ENCODE data around the gene RASD2.

Gene RASD2

DNA sequence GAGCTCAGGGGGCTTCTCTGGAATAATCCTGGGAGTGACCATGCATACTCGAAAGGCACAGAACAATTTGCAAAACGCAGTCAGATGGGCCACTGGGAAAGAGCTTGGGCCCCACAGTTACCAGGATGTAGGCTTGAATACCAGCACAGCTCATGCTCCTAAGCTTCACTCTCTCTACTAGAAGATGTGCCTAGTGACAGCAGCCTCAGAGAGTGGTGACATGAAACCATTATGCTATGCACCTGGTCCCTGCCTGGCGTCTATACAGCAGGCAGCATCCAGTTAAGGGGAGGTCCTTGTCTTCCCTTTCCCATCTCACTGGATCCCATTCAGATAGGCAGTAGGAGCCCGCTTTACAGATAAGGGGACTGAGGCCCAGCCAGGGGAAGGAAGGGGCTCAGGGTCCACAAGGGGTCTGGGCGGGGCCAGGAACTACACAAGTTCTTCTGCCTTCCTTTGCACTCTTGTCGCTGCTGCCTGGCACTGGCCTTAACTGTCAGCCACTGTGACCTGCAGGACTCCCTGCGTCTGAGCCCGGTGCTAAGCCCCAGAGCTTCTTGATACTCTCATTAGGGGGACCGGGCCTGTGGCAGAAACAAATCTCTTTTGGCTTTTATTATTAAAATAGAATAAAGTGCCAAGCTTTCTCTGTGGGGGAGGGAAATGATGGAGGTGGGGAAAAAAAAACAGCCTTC is 21.2 kb upstream of the RASD2 start:
- no peak for ATAC-seq

DNA sequence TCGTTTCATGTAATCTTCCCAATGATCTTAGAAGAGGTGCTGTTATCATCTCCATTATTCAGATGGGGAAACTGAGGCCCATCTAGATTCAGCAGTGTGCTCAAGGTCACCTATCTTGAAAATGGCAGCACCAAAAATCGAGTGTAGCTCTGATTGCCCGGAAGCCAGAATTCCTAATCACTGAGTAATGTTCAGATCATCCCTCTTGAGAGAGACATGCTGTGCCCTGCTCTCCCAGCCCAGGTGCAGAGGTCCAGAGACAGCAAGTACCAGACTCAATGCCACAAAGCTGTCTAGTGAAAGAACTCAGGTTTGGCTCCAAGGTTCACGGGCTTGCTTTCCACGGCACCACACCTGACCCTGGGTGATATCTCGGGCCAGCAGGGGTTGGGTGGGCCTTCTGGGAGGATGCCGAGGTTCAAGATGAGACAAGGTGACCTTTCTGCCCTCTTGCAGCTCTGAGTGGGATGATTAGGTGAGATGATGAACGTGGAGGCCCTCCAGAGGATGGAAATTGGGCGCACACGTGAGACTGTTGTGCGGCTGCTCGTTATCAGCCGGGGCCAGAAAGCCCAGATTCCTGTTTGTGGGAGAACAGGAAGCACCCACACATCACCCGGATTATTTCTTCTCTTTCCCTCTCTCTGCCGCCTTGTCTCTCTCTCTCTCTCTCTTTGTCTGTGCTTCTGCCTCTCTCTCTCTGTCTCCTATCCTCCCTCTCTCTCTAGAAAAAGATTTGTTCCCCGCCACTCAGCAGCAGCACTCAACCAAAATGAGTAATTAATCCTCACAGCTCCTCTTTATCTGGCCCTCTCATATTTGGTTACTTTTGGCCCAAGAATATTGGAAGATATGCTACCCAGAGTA is 19.0 kb upstream of the RASD2 start:
- no peak for ATAC-seq

DNA sequence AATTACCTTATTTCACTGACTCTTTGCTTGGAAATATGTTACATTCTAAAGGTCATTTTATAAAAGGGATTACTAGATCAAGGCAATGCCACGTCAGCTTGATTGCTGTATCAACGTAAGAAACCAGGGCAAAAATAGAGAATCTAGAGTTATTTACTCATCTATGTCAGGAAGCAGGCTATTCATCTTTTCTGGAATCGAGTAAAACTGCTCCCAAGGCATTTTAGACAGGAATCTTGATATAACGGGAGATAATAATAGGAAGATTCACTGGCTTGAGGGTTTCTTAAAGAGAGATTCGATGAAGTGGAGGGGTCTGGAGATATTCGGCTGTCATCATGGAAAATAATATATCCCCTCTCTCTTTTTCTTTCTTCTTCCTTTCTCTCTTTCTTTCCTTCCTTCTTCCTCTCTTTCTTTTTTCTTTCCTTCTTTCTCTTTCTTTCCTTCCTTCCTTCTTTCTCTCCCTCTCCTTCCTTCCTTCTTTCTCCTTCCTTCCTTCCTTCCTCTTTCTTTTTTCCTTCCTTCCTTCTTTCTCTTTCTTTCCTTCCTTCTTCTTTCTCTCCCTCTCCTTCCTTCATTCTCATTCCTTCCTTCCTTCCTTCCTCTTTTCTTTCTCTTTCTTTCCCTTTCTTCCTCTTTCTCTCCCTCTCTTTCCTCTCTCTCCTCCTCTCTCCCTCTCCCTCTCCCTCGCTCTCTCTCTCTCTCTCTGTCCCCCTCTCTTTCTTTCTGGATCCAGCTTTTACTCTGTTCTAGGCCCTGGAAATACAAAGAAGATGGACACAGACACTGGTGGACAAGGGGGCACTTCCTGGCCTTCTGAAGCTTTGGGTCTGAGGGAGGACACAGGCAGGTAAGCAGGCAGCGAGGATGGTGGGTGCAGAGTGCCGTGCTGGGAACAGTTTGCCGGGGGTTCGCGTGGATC is 18.1 kb upstream of the RASD2 start:
- no peak for ATAC-seq

- no peak for ATAC-seq
These were observed 17.3 kb upstream of the RASD2 start for GRCh38 chr22:35523167-35523947.

- no peak for ATAC-seq
These were observed 15.5 kb upstream of the RASD2 start for GRCh38 chr22:35524966-35525686.

- ATAC-seq = no peak
These were observed 14.8 kb upstream of the RASD2 start for GRCh38 chr22:35525687-35526332.

- ATAC-seq = no peak
These were observed 14.2 kb upstream of the RASD2 start for GRCh38 chr22:35526333-35526979.

DNA sequence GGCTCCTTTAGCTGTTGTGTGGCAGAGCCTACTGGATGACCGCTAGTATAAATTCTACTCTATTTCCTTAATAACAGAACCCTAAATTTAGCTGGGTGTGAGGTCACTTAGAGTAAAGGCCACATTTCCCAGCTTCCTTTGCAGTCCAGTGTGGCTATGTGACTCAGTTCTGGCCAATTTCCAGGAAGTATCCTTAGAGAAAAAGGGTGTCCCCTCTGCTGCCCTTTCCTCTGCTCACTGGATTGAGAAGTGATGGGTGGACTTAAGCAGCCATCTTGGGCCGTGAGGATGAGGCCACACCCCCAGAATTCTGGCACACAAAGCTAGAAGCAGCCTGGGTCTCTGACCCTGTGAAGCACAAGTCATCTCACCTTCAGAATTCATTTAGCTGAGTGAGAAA is 11.7 kb upstream of the RASD2 start:
- no peak for ATAC-seq

DNA sequence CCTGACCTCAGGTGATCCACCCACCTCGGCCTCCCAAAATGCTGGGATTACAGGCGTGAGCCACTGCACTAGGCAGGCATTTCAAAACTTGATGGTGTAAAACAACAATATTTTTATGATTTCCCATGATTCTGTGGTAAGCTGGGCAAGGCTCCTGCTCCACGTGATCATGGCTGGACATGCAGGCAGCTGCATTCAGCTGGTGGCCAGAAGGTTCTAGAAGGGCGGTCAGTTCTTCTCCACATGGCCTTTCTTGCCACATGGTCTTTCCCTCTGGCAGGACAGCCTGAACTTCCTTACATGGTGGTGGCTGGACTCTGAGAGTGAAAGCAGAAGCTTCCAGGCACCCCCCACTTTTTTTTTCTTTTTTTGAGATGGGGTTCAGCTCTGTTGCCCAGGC is 9.9 kb upstream of the RASD2 start:
- ATAC-seq = no peak

- no peak for ATAC-seq
These were observed 9.4 kb upstream of the RASD2 start for GRCh38 chr22:35531202-35531601.

DNA sequence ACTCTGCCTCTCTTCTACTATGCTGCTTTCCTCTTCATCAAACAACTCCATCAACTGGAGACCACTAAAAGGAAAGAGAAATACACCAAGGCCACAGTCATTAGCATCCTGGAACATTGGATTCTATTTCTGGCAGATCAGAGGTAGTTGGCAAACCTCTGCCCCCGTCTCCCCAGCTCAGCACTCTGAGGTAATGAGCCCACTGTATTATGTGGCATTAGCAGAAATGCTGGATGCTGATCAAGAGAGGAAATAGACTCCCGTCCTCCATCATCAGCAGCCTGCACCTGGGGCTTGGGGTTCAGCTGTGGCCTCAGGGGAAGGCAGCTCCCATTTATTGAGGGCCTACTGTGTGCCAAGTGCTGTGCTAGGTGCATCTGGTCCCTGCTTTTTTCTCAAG is 9.0 kb upstream of the RASD2 start:
- no peak for ATAC-seq

DNA sequence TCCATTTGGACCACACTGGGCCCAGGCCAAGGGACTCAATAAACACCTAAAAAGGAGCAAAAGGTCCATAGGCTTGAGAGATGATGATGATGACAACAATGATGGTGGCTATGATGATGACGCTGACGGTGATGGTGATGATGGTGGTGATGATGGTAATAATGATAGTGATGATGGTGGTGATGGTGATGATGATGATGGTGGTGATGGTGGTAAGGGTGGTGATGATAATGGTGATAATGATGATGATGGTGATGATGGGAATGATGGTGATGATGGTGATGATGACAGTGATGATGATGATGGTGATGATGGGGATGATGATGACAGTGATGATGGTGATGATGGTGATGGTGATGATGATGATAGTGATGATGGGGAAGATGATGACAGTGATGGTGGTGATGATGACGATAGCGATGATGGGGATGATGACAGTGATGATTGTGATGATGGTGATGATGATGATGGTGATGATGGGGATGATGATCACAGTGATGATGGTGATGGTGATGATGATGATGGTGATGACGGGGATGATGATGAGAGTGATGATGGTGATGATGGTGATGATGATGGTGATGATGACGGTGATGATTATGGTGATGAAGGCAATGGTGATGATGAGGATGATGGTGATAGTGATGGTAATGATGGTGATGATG is 7.1 kb upstream of the RASD2 start:
- no peak for ATAC-seq

DNA sequence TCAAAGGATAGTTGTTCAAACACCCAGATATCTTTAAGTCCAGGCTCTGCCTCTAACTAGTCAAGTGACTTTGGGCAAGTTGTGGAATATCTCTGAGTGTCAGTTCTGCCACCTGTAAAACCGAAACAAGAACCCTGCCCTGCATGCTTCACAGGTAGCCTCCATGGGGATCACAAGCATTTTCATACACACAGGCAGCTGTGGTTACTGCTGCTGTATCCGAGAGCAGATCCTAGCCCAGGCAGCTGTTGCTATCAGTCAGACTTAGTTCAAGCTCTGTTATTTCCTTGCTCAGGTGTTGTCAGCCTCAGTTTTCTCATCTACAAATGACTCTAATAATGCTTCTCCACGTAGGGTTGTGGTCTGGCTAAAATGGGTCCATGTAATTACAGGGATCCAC is 6.5 kb upstream of the RASD2 start:
- ATAC-seq = no peak

- no peak for ATAC-seq
These were observed 3.4 kb upstream of the RASD2 start for GRCh38 chr22:35537232-35537631.

GRCh38 chr22:35538801-35539321 is 1.8 kb upstream of the RASD2 start:
- no peak for ATAC-seq

DNA sequence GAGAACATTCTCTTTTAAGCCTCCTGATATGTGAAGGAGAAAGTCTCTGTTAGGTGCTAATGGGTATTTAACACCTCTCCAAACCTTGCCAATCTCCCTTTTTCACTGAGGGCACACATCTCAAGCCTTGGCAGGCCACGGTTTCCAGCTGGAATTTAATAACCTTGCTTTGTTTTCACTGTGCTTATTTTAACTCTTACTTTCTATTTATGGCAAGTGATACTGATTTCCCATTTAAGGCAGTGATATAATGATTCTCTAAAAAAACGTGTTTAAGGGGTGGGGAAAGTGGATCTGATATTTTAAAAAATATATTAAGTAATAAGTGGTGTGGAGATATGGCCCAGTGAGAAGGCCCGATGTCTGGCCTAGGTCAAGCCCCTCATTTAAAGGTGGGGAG is 1.1 kb upstream of the RASD2 start:
- ATAC-seq = no peak

GRCh38 chr22:35539910-35540594 is 579 bp upstream of the RASD2 start:
- ATAC-seq = peak; percentile 85 to 87

GRCh38 chr22:35541254-35541748 is 670 bp downstream of the RASD2 start:
- no peak for ATAC-seq

Data from activated CD4-positive, CD25-positive, alpha-beta regulatory T cell treated with anti-CD3 and anti-CD28 coated beads, Interleukin-2, amount 50 U/mL, for 24 hours (primary cell).